GM18870 (cell line): Measurements from ENCODE around the gene KCNC4.

ENCODE experiments used
- ATAC-seq: cut with Tn5 transposase; IDR thresholded peaks from one replicate; pipeline ENCODE4 v1.9.1; 2021; ENCODE audit warnings: moderate library complexity; ENCODE audit not compliant: unreplicated experiment

The KCNC4 gene

GRCh38 chr1:110250749-110251148 lies 40.6 kb downstream of the KCNC4 start:
- ATAC-seq, result no peak

- ATAC-seq, result no peak
Observed at GRCh38 chr1:110253213-110253612, 43.1 kb downstream of the KCNC4 start.

DNA sequence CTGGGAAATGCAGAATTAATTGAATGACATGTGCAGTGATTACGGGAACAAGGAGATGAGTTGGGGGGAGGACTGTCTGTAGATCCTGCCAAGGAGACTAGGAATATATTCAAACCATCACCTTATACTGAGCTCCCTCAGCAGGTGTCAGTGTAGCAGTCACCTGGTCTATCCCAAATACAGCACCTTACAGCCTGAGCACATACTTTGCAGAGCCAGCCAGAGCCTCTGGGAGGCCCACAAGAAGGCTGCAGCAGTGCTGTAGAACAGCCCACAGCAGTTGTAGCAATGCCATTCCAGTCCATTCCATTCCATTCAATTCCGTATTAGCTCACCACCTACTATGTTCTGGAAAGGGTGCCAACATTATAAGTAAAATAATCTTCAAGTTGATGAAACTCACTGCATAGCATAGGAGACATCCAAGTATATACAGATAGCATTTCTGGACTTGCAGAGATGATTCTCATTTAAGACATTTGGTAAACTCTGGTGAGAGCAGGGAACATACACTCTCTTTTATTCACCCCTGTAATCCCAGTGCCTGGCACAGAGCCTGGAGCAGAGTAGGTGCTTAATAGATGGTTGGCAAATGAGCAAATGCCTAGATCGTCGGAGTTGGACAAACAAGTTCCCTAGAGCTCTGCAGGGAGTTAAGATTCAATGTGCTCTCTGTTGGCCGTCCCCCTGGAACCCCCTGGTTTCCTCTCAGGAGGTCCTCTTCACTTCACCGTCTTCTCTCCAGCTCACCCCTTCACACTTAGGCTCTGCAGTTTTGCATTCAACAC lies 44.7 kb downstream of the KCNC4 start:
- no peak for ATAC-seq

GRCh38 chr1:110255392-110255787 lies 45.3 kb downstream of the KCNC4 start:
- ATAC-seq, result no peak

GRCh38 chr1:110258734-110259133 lies 48.6 kb downstream of the KCNC4 start:
- no peak for ATAC-seq

DNA sequence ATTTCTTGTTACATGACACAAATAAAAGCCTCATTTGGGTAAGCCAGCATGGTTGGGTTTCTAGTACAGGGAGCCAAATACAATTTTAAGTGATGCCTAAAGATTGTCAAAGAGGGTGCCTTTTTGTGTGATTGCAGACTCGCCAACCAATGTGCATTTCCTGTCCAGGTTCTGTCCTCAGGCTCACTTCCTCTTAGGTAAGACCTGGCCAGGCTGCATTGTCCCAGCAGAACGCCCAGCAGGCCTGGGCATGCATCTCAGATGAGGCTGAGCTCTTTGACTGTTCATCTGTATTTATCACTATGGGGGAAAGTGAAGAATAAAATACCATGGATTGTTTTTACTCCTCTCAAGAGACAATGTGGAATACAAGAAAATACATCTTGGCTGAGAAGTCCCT lies 49.7 kb downstream of the KCNC4 start:
- no peak for ATAC-seq
